GM18867 (cell line): ENCODE data around the gene PAK4.

Experiments
- ATAC-seq: cut with Tn5 transposase; IDR thresholded peaks from one replicate; pipeline ENCODE4 v1.9.1; 2021; ENCODE audit warnings: mild to moderate bottlenecking, moderate library complexity; ENCODE audit not compliant: unreplicated experiment

PAK4 gene

GRCh38 chr19:39145180-39145953 lies 19.8 kb downstream of the PAK4 start:
- no peak for ATAC-seq

DNA sequence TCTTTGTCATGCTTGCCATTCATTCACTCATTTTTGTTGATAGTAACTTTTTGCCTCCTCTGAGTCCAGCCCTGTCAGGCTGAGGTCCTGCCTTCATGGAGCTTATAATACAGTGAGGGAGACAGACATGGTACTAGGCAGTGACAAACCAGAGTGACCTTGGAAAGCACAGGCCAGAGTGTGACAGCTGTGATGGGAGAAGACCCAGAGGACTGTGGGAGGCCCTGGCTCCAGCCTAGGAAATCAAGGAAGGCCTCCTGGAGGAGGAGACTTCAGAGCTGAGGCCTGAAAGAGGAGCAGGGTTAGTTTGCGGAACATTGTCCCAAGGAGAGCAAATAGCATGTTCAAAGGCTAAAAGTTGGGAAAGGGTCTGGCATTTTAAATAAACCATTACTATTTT lies 20.5 kb downstream of the PAK4 start:
- ATAC-seq, result no peak

- ATAC-seq, result no peak
These were observed 21.3 kb downstream of the PAK4 start for GRCh38 chr19:39146686-39147450.

- no peak for ATAC-seq
These were observed 21.9 kb downstream of the PAK4 start for GRCh38 chr19:39147480-39147879.

DNA sequence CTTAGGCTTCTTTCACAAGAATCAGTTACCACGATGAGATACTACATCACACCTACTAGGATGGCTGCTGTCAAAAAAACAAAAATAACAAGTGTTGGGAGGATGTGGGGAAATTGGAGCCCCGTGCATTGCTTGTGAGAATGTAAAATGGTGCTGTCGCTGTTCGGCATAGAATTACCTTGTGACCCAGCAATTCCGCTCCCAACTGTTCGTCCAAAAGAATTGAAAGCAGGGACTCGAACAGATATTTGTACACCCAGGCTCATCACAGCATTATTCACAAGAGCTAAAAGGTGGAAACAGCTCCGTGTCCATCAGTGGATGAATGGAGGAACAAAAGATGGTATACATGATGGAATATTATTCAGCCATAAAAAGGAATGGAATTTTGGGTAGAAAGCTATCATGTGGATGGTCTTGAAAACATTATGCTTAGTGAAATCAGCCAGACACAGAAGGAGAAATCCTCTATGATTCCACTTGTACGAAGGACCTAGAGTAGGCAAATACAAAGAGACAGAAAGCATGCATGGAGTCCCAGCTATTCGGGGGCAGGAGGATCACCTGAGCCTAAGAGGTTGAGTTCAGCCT lies 23.4 kb downstream of the PAK4 start:
- ATAC-seq, result no peak

DNA sequence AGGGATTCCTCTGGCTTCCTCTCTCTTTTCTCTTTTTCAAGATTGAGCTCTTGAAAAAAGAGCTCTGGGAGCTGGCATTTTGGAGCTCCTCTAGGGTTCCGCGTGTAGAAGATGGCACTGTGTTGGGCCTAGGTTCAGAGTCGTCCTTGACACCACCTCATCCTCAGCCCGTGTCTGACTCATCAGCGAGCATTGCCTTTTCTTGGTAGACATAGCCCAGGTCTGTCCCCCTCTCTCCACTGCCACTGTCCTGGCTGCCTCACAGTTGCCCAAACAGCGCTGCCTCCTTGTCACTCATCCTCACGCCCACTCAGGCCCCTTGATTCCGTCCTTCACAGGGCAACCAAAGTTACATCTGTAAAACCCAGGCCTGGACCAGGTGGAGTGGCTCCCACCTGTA lies 24.6 kb downstream of the PAK4 start:
- ATAC-seq, result no peak

DNA sequence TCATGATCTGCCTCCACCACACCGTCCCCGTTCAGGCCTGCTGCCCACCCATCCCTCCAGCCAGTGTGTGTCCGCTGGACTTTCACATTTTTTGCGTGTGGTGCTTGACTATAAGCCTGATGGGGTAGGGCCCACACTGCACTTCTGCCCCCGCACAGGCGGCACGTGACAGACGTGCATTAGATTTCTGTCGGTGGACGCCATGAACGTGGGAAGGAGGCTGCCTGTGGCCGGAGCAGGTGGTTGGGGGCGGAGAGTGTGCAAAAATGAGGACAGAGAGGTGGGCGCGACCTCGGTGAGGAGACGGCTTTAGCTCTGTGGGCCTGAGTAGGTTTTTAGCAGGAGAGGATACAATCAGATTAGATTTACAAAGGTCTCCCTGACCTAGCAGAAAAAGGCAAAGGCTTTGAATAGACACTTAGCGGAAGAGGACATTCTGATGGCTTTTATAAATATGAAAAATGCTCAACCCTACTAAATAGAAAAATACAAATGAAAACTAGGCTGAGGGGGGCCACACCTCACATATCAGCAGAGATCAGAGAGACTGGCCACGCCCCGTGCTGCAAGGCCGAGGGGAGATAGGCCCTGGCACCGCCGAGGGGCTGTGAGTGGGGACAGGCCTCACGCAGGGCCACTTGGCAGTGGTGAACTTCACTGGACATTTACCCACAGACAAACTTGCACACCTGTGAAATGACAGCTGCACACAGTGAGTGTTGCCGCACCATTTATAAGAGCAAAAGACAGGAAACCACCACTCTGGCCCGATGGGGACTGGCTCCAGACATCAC lies 25.4 kb downstream of the PAK4 start:
- no peak for ATAC-seq

GRCh38 chr19:39152066-39152465 lies 26.5 kb downstream of the PAK4 start:
- ATAC-seq, result no peak

DNA sequence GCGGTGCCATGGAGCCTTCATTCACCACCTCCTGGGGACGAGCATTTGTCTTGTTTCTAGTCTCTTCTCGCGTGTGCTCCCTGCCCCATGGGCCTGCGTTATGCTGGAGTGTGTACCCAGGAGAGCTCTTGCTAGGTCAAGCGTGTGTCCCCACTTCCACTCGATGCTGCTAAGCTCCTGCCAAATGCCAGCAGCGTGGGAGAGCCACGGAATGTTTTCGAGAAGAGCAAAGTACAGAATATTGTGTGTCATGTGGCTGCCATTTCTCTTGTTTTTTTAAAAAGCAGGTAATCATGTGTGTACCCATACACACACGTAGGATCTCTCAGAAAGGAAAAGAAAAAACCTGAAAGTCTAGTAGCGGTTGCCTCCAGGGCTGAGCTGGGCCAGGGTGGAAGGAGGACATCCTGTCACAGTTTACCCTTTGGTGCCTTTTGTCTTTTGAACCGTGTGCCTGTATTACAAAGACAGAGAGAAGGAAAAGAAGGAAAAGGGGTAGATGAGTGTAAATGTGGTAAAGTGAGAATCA lies 28.6 kb downstream of the PAK4 start:
- no peak for ATAC-seq

DNA sequence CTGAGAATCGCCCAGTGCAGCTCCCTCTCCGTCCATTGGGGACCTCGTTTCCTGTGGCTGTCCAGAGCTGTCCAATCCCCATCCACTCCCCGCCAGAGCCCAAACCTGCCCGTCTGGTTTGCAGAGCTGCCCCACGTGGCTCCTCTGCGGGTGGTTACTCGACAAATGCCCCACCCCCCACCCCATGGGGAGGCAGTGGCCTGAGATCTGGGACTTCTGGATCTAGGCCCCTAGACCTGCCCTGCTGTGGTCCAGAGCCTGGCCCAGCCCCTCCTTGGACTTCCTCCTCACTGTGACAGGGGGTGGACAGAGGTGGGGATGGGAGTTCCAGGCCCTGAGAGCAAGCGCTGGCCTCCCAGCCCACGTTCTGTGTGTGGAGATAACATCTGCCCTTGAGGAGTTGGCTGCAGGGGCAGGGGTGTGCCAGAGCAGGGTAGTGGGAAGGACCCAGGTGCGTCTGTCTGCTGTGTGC lies 29.1 kb downstream of the PAK4 start:
- ATAC-seq, result no peak

DNA sequence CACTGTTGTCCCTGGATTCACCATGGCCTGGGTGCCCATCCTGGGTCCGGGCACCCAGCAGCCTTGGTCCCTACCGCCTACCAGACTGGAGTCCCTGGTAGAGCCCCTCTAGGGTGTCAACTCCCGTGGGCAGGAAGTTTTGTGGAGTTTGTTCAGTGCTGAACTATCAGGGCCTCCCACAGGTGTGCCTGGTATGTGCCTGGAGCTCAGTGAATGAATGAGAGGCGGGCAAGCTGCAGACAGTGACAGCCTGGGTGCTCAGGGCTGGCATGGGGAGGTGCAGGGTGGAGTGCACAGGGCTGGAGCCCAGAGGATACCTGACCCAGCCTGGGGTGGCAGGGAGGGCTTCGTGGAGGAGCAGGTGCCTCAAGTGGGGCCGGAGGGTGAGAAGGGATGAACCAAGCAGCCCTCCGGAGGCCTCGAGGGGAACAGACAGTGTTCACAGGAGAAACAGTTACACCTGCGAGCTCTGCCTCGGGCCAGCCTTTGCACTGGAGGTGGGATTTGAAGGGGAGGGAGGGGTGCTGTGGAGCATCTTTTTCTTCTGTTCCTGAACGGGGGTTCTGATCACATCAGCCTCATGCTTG lies 29.6 kb downstream of the PAK4 start:
- no peak for ATAC-seq

- ATAC-seq, result no peak
These were observed 30.2 kb downstream of the PAK4 start for GRCh38 chr19:39155741-39156140.

DNA sequence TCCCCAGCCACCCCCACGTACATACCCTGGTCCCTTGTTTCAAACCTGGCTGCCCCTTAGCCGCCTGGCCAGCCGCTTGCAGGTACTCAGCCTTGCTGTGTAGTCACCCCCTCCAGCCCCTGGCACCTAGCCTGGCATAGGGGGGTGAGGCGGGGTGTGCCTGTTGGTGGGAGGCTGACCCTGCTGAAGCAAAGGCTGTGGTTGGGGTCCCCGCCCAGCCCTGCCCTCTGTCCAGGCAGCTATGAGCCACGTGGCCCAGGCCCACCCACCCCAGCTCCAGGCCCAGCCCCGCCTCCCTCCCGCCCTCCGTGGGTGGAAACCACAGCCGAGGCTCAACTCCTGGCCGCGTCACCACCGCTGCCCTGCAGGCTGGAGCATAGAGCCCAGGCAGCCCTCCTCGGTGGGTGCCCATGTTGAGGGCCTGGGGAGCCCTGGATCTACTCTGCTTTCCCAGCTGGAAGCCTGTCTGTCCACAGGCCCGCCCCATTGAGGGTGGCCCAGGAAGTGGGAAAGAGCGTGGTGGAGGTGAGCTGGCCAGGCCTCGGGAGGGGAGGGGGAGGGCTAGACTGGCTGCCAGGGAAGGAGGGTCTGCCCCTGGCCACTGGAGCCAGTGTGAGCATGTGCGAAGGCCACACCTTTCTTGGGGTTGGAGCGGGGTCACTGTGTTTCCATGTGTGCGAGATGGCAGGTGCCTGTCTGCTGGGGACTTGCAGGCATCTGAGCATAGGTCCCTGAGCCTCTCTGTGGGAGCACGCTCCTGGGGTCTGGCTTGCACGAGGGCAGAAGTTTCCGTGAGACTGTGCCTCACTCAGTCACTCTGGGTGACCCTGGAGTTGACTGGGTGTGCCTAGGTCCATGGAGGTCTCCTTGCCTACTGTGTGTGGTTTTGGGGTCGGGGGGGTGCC lies 31.0 kb downstream of the PAK4 start:
- no peak for ATAC-seq

- ATAC-seq, result no peak
These were observed 31.9 kb downstream of the PAK4 start for GRCh38 chr19:39157275-39157996.

DNA sequence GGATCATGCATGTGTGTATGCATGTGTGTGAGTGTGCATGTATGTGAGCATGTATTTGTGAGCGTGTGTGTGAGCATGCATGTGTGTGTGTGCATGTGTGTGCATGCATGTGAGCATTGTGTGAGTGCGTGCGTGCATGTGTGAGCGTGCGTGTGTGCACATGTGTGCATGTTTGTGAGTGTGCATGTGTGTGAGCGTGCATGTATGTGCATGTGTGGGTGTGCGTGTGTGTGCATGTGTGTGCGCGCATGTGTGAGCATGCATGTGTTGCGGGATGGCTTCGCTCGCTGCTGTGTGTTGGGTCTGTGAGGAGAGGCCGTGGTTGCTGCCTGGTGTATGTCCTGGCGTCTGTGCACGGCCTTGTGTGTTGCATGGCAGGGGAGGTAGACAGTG lies 32.4 kb downstream of the PAK4 start:
- no peak for ATAC-seq

- ATAC-seq, result no peak
These were observed 33.2 kb downstream of the PAK4 start for GRCh38 chr19:39158646-39159260.

GRCh38 chr19:39160523-39160861 lies 34.9 kb downstream of the PAK4 start:
- no peak for ATAC-seq

DNA sequence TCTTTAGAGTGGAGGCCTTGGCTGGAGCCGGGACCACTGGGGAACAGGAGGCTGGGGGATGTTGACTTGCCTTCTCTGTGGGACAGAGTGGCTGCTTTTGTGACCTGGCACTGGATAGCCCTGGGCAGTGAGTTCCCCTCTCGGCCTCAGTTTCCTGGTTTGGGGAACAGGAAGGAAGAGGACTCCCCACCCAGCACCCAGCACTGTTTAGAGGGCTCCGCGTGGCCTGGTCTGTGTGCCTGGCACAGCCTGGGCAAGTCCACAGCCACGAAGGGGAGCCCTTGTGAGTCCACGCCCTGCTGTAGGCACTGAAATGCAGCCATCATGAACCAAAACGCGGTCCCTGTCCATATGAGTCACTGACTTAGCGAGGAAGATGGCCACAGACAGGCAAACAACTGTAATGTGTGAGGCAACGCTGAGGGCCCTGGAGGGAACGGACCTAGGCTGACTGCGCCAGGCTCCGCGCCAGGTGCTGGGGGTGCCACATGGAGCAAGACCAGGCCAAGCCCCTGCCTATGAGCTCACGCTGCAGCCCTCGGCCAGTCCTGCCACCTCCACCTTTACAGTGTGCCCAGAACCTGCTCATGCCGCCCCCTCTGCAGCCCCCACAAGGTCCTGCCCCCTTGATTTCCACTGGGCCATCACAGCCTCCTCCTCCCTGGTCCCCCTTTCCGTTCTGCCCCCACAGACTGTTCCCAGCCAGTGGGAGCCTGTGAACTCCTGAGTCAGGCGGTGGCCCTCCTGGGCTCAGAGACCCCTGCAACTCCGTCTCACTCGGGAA lies 35.5 kb downstream of the PAK4 start:
- ATAC-seq, result no peak
